GM23338 (cell line): ENCODE results near the gene PHLDA3. TPM values are rescaled to one million over a fixed set of nuclear protein-coding genes. Genes with fewer than 3 reads are reported as not detected.

ENCODE experiments used
- ATAC-seq: fragments of 200-7000 bp; cut with Tn5 transposase; 3 replicates; pipeline ENCODE4 v1.9.1; 2020
- DNase-seq: peaks from one replicate; pipeline ENCODE4 v3.0.0-alpha.2; 2015; ENCODE audit warnings: low spot score
- H2AFZ ChIP-seq: fragments of 200-600 bp; sonication (generic); 2 replicates; pipeline ENCODE4 v1.8.0; 2016; ENCODE audit warnings: antibody characterized with exemption, mild to moderate bottlenecking, moderate library complexity
- H3F3A ChIP-seq: fragments of 200-600 bp; sonication (generic); replicated peaks from 2 replicates; pipeline ENCODE4 v1.8.0; 2017; ENCODE audit warnings: antibody characterized with exemption, mixed run types, low read depth
- H3K27ac ChIP-seq: fragments of 200-600 bp; sonication (generic); 2 replicates; pipeline ENCODE4 v1.6.1; 2016; ENCODE audit warnings: low read depth
- H3K27me3 ChIP-seq: fragments of 200-600 bp; sonication (generic); 2 replicates; pipeline ENCODE4 v1.8.0; 2016; ENCODE audit warnings: mild to moderate bottlenecking, mixed run types, moderate library complexity; ENCODE audit not compliant: insufficient read depth
- H3K36me3 ChIP-seq: fragments of 200-600 bp; sonication (generic); 2 replicates; pipeline ENCODE4 v1.8.0; 2016; ENCODE audit warnings: mild to moderate bottlenecking; ENCODE audit not compliant: insufficient read depth
- H3K4me1 ChIP-seq: fragments of 200-600 bp; sonication (generic); 2 replicates; pipeline ENCODE4 v1.8.0; 2016; ENCODE audit warnings: mild to moderate bottlenecking, moderate library complexity; ENCODE audit not compliant: insufficient read depth
- H3K4me2 ChIP-seq: fragments of 200-600 bp; sonication (generic); 2 replicates; pipeline ENCODE4 v1.7.1; 2017; ENCODE audit warnings: mixed run types
- H3K4me3 ChIP-seq: fragments of 200-600 bp; sonication (generic); 2 replicates; pipeline ENCODE4 v1.6.1; 2016; ENCODE audit warnings: mixed run types
- H3K79me2 ChIP-seq: fragments of 200-600 bp; sonication (generic); replicated peaks from 2 replicates; pipeline ENCODE4 v1.8.0; 2017; ENCODE audit warnings: mild to moderate bottlenecking; ENCODE audit not compliant: insufficient read depth
- H3K9me2 ChIP-seq: fragments of 200-600 bp; sonication (generic); 2 replicates; pipeline ENCODE4 v1.8.0; 2017; ENCODE audit not compliant: insufficient read depth
- H4K20me1 ChIP-seq: fragments of 200-600 bp; sonication (generic); replicated peaks from 2 replicates; pipeline ENCODE4 v1.8.0; 2017; ENCODE audit warnings: mild to moderate bottlenecking; ENCODE audit not compliant: insufficient read depth
- H3K27ac Mint-ChIP-seq: 2 replicates; pipeline ENCODE4 v1.8.0; 2020; ENCODE audit warnings: inconsistent platforms, mild to moderate bottlenecking, moderate library complexity, mixed read lengths
- H3K27me3 Mint-ChIP-seq: 3 replicates; pipeline ENCODE4 v1.8.0; 2022; ENCODE audit warnings: low read depth, mild to moderate bottlenecking, moderate library complexity, mixed read lengths, inconsistent platforms; ENCODE audit not compliant: insufficient read depth, poor library complexity
- H3K36me3 Mint-ChIP-seq: 3 replicates; pipeline ENCODE4 v1.8.0; 2021; ENCODE audit warnings: low read depth, mild to moderate bottlenecking, inconsistent platforms, moderate library complexity, mixed read lengths
- H3K4me1 Mint-ChIP-seq: 3 replicates; pipeline ENCODE4 v1.8.0; 2020; ENCODE audit warnings: mild to moderate bottlenecking, inconsistent platforms, mixed read lengths
- H3K4me3 Mint-ChIP-seq: 3 replicates; pipeline ENCODE4 v1.8.0; 2021; ENCODE audit warnings: moderate library complexity, mild to moderate bottlenecking, inconsistent platforms, mixed read lengths
- H3K9me3 Mint-ChIP-seq: 3 replicates; pipeline ENCODE4 v1.8.0; 2020; ENCODE audit warnings: moderate library complexity, mild to moderate bottlenecking, inconsistent platforms, mixed read lengths
- CREB1 ChIP-seq: fragments of 250-450 bp; sonication (Bioruptor Pico); IDR thresholded peaks from 2 replicates; pipeline ENCODE4 v1.5.0; 2020; ENCODE audit warnings: low read depth, mild to moderate bottlenecking, moderate library complexity
- CTCF ChIP-seq, 2 experiments: fragments of 200-600 bp in 1 of 2; sonication (generic) in 1 of 2; conservative IDR thresholded peaks; 2 replicates each; pipeline versions ENCODE4 v1.5.1 to v1.6.1; 2016 to 2017; ENCODE audit warnings: antibody characterized with exemption in 2 of 2, low read depth in 2 of 2, mild to moderate bottlenecking in 2 of 2, moderate library complexity in 1 of 2
- ETS1 ChIP-seq: IDR thresholded peaks from 2 replicates; pipeline ENCODE4 v1.6.1; 2016; ENCODE audit warnings: antibody characterized with exemption
- EZH2 ChIP-seq: fragments of 200-600 bp; sonication (generic); IDR thresholded peaks from one replicate; pipeline ENCODE4 v1.8.0; 2017; ENCODE audit warnings: antibody characterized with exemption, mild to moderate bottlenecking, low read depth; ENCODE audit not compliant: unreplicated experiment
- EZH2phosphoT487 ChIP-seq: fragments of 200-600 bp; sonication (generic); IDR thresholded peaks from one replicate; pipeline ENCODE4 v1.8.1; 2018; ENCODE audit warnings: antibody characterized with exemption; ENCODE audit not compliant: unreplicated experiment
- JUNB ChIP-seq: IDR thresholded peaks from one replicate; pipeline ENCODE4 v1.6.1; 2016; ENCODE audit warnings: antibody characterized with exemption; ENCODE audit not compliant: unreplicated experiment
- NANOG ChIP-seq: IDR thresholded peaks from 2 replicates; pipeline ENCODE4 v1.6.1; 2016; ENCODE audit warnings: antibody characterized with exemption, borderline replicate concordance
- POLR2AphosphoS5 ChIP-seq: IDR thresholded peaks from 2 replicates; pipeline ENCODE4 v1.6.1; 2016; ENCODE audit warnings: antibody characterized with exemption, low read depth
- ZNF114 ChIP-seq: fragments of 250-450 bp; sonication (Bioruptor Pico); IDR thresholded peaks from 2 replicates; pipeline ENCODE4 v1.5.0; 2020; ENCODE audit warnings: mild to moderate bottlenecking, moderate library complexity
- ZNF331 ChIP-seq: fragments of 250-450 bp; sonication (Bioruptor Pico); IDR thresholded peaks from 2 replicates; pipeline ENCODE4 v1.5.0; 2020; ENCODE audit warnings: low read depth, mild to moderate bottlenecking, moderate library complexity
- ZNF462 ChIP-seq: fragments of 250-450 bp; sonication (Bioruptor Pico); IDR thresholded peaks from 2 replicates; pipeline ENCODE4 v1.5.0; 2020; ENCODE audit warnings: mild to moderate bottlenecking, moderate library complexity
- polyA plus RNA-seq: library from polyadenylated mRNA; unstranded; fragments of >200 nt; fragmentation: Nextera tagmentation; extraction: Ambion mirVana; gene quantifications from 2 replicates; pipeline ENCODE4 v1.2.1, GENCODE V29; 2016
- total RNA-seq: library from RNA; depleted of rRNA; stranded (reverse); fragments of >200 nt; shearing (Covaris generic); gene quantifications from 2 replicates; pipeline ENCODE4 v1.2.3, GENCODE V29; 2014

PHLDA3 gene
- total and polyA plus RNA-seq, 2 experiments from 2014 or later, result 37.5 to 87.4 TPM

DNA sequence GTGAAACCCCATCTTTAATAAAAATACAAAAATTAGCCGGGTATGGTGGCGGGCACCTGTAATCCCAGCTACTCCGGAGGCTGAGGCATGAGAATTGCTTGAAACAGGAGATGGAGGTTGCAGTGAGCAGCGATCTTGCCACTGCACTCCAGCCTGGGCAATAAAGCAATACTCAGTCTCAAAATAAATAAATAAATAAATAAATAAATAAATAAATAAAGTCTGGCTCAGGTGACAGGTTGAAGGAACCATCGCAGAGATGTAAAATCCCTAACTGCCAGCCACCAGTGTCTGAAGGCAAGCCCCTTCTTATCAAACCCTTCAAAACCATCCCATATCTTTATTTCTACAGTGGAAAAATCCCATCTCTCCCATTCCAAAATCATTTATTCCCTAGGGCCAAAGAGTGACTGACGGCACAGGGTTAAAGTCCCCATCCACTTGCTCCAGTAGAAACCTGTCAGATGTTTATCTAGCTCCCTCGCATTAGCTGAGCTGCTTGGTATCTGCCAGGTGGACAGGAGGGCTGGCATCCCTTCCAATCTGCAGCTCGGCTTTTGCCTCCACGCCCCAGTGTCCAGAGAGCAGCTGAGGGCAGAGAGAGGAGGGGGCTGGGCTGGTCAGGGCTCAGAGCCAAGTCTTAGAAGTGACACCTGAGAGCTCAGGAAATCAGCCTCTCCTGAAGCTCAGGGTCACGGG is 33.0 kb upstream of the PHLDA3 start (continued):
- TF ChIP-seq ZNF462 (CRISPR knock-in tag) (no peak), EZH2 (no peak), JUNB (no peak), CTCF (conservative IDR thresholded peaks at IDR 0.05; ENCODE audit: low read depth in 2 of 2) (no peak), ZNF114 (no peak), ZNF331 (CRISPR knock-in tag) (no peak)

- H3K4me3 Mint-ChIP-seq, result no peak overlapping the region
- Histone ChIP-seq H3K36me3 (no peaks in the 10 kb centered on the region), H3F3A (peaks cover 13% of the 10 kb centered on the region; the same call in 1 of the 2 replicates), H3K4me2 (no peak overlapping the region), H3K27ac (no peak overlapping the region), H3K79me2 (peaks cover 3% of the 10 kb centered on the region; the same call in 1 of the 2 replicates), H4K20me1 (no peaks in the 10 kb centered on the region), H3K9me2 (no peaks in the 10 kb centered on the region), H2AFZ (no peak overlapping the region), H3K4me3 (no peak overlapping the region), H3K27me3 (peaks cover 8% of the 10 kb centered on the region), H3K4me1 (peaks cover 35% of the 10 kb centered on the region)
- DNase-seq (no peak), ATAC-seq (no peak)
- H3K27ac Mint-ChIP-seq, result peak overlapping the region; percentile 64
- H3K36me3 Mint-ChIP-seq, result no peaks in the 10 kb centered on the region
- H3K4me1 Mint-ChIP-seq, result peaks cover 50% of the 10 kb centered on the region
- peaks cover 16% of the 10 kb centered on the region for H3K27me3 Mint-ChIP-seq
- H3K9me3 Mint-ChIP-seq, result no peaks in the 10 kb centered on the region
- TF ChIP-seq CTCF (conservative IDR thresholded peaks at IDR 0.05; ENCODE audit: low read depth in 2 of 2) (no peak), POLR2AphosphoS5 (no peak), ZNF114 (no peak), ZNF331 (CRISPR knock-in tag) (no peak), CREB1 (CRISPR knock-in tag) (no peak), EZH2phosphoT487 (no peak), EZH2 (no peak), NANOG (no peak), ETS1 (no peak)
Observed at GRCh38 chr1:201501144-201501543, 32.2 kb upstream of the PHLDA3 start.
